Measurements from ENCODE around the gene SLC44A1.

DNA sequence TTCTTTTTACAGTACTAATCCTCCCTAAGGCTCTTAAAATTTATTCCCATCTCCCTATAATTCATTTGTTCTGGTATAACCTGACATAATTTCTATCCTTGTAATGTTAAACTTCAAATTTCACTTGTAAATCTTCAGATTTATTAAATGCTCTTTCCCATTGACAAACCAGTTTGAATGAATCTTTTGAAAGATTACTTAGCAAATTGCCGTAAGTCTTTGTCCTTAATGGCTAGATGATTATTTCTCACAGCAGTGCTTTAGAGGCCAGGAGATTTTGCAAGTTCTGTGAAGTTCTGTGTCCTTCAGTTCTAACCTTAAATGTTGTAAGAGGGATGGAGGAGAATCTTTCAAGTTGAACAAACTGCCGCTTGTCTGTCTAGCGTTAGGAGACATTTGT is 4.2 kb downstream of the SLC44A1 start:
- TF ChIP-seq SIN3A (IDR thresholded peaks at IDR 0.05; ENCODE audit: low read depth, low read length) (no peak), ESRRA (IDR thresholded peaks at IDR 0.05; ENCODE audit: low read length) (no peak)

Measured in GM12878 (cell line).